HG02943 (cell line): ENCODE results near the gene IL7R.

Experiments used
- ATAC-seq: cut with Tn5 transposase; IDR thresholded peaks from one replicate; pipeline ENCODE4 v1.9.1; 2021; ENCODE audit warnings: mild to moderate bottlenecking, low read depth, moderate library complexity; ENCODE audit not compliant: unreplicated experiment

The IL7R gene

GRCh38 chr5:35903631-35904203 lies 47.0 kb downstream of the IL7R start:
- no peak for ATAC-seq

DNA sequence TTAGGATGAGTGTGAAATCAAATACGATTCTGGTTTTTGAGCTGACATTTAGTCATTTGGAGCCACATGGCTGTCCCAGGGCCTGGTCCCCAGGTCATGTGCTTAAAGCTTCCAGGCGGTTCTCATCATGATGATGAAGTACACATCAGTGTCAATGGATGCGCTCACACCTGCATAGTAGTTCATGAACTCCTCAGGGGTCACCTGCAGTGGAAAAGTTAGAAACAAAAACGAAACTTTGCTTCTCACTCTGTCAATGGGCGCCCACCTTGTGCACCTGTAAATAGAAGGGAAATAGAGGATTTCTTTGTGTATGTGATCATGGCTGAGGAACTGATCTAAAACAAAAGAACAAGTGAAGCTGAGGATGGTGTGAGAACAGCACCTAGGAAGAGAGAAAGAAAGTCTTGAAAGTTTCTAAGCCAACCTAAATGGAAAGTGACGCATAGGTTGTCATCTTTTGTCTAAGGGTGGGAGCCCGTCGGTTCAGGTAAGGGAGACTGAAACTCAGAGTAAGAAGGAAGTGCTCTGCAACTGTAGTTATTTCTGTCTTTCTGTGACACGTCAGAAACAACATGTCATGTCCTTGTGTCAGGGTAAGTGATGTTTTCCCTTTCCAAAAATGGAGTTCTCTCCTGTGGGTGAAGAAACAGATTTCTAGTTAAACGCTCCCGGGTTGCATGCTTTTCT lies 47.9 kb downstream of the IL7R start:
- peak; percentile 45 for ATAC-seq

DNA sequence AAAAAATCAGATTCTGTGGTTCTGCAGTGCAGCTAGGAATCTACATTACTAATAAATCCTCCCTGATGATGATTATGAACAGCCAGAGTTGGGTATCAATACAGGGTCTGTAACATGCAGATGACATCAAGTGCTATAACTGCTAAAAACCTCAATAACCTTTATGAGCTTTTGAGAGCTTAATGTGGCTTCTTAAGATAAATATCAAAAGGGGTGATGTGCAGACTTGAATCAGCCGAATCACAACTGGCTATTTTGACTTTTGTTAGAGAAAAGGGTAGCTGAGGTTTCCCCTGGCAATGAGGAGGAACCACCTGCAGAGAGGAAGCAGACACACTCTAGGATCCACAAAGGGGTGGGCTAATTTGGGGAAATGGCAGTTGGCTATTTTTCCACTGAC lies 51.5 kb downstream of the IL7R start:
- no peak for ATAC-seq

DNA sequence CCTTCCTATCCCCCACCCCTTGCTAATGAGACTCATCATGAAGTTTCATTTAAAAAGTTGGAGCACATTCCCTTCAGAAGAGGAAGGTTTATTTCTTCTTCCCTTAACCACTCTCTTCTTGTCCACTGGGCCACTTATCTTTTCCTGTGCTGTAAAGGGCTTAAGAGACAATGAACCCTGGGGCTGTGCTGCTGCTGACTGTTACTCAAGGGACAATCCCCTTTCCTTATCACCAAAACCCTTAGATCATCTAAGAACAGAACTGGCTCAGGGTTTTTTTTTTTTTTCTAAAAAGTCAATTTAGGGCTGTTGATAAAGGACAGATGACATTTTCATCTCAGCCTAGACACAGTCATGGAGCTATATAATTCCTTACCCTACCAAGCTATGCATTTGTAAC lies 52.1 kb downstream of the IL7R start:
- no peak for ATAC-seq

GRCh38 chr5:35919191-35919590 lies 62.5 kb downstream of the IL7R start:
- ATAC-seq = no peak

DNA sequence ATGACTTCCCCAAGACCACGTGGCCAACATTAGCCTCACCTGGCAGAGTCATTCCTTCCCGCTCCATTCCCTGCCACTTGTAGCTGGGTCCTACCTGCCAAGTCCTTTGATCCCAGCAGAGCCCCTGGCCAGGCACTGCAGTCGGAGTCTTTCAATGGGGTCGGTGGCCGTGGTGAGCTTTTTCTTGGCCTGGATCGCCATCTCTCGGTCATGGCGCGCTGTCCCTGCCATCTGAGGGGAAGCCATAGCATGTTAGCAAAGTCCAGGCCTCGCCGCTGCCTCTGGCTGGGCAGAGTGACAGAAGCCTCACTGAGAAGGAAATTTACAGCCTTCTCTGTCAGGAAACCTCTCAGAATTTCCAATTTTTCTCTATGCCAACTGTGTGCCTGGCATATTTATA lies 64.2 kb downstream of the IL7R start:
- no peak for ATAC-seq

- ATAC-seq = no peak
These were observed 65.2 kb downstream of the IL7R start for GRCh38 chr5:35921930-35922329.

DNA sequence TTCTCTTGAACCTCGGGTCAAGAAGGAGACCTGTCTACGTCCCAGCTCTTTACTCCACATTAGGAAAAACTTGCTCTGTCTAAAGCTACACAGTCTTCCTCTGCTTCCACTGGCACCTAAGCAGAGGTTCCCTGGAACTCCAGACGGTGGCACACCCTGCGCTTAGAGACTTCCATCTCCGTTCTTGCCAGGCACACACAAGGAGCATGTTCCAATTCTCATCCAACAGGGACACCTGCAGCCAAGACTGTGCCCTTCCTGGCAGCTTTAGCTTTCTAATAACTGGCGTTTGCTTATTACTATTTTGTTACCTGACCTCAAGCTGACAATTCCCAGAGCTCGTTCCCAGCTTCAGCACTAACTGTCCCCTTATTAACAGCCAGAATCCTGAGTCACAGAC lies 65.8 kb downstream of the IL7R start:
- no peak for ATAC-seq

- ATAC-seq = no peak
These were observed 67.6 kb downstream of the IL7R start for GRCh38 chr5:35924122-35924949.

DNA sequence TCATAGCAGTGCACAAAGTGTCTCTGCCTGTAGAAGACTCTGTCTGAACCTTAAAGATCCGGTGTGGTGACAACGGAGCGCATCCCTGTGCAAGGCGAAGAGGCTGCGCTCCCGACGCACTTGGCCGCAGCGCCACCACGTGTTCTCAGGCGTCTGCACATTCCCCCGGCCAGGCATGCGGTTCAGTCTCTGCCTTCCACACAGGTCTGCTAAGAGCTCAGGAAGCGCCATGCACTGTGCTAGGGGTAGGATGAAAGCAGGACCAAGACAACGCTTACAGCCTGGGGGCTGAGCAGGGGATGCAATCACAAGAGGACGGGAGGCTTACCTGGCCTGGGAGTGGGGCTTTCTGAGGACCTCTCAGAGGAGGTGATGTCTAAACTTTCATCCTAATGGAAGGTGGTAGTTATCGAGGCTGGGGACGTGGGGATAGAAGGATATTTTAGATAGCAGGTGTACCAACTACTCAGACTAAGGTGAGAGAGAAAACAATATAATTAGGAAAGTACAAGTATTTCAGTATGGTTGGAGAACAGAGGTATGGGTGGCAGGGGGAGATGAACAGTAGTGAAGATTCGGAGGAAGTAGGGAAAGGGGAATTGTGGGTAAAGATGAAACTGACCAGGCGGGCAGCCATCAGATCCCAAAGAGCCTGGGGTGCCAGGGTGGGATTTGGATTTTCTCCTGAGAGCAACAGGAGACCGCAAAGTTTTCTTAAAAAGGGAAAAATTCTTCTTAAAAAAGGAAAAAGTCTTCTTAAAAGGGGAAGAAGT lies 68.4 kb downstream of the IL7R start:
- ATAC-seq = no peak

GRCh38 chr5:35926389-35927051 lies 69.8 kb downstream of the IL7R start:
- ATAC-seq = no peak
